Activated naive CD4-positive, alpha-beta T cell treated with anti-CD3 and anti-CD28 coated beads, Interleukin-2, amount 50 U/mL, for 72 hours (primary cell): ENCODE results near the gene NEUROD6. TPM values are rescaled to one million over a fixed set of nuclear protein-coding genes. Genes with fewer than 3 reads are reported as not detected.

Experiments used
- ATAC-seq, 2 donors: fragments of 150-1000 bp; cut with Tn5 transposase; 2 replicates each; pipeline ENCODE4 v1.10.0; 2021; ENCODE audit warnings: mild to moderate bottlenecking in 2 of 2, moderate library complexity in 2 of 2
- DNase-seq, 2 donors: peaks; one replicate each; pipeline ENCODE4 v3.0.0; 2021 to 2022; ENCODE audit warnings: low spot score in 2 of 2
- H3K27ac Mint-ChIP-seq, 2 donors: one replicate each; pipeline ENCODE4 v1.8.0; 2022; ENCODE audit warnings: mild to moderate bottlenecking in 2 of 2, mixed read lengths in 2 of 2
- H3K36me3 Mint-ChIP-seq, 2 donors: one replicate each; pipeline ENCODE4 v1.8.0; 2022; ENCODE audit warnings: mixed read lengths in 2 of 2
- H3K9me3 Mint-ChIP-seq, 2 donors: one replicate each; pipeline ENCODE4 v1.8.0; 2022; ENCODE audit warnings: mixed read lengths in 2 of 2
- total RNA-seq, 2 donors: library from RNA; stranded (reverse); gene quantifications; one replicate each; pipeline ENCODE4 v1.2.3, GENCODE V29; 2022

The NEUROD6 gene
- total RNA-seq, 2 donors from 2014 or later: not detected

DNA sequence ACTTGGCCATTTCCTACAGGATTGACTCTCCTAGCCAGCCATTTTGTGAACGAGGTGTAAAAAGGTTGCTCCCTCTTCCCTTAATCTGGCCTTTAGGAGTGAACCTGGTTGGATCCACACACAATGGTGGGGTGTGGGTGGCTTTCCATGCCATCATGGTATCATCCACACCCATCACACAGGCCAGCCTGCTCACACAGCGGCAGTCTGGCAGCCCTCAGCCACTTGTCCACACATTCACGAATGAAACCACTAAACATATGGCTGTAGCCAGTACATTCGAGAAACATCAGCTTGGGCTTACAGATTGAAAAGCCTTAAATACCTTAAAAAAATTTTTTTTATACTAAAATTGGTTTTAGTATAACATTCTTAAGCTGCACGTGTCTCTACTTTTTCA is 31.9 kb downstream of the NEUROD6 start:
- no peak overlapping the region for H3K27ac Mint-ChIP-seq
- no peak for ATAC-seq
- no peaks in the 10 kb centered on the region for H3K9me3 Mint-ChIP-seq
- no peak for DNase-seq
- H3K36me3 Mint-ChIP-seq: no peaks in the 10 kb centered on the region

DNA sequence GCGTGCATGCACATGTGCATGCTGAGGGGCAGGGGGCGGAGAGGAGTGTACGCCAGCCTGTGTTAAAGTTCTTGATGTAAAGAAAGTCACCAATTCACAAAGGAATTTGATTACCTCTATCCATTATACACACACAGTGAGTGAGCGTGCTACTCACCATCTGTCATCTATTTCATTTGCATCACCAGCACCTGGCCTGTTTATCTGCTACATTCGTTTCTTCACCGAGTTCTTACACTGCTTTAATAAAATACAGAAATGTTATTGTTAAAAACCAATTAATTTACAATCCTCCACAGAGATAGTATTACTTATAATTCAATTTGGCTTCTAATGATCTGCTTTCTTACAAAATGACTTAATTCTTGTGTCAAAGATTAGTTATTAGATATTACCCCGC is 32.6 kb downstream of the NEUROD6 start:
- H3K27ac Mint-ChIP-seq: no peak overlapping the region
- DNase-seq (no peak), ATAC-seq (no peak)
- H3K9me3 Mint-ChIP-seq: no peaks in the 10 kb centered on the region
- H3K36me3 Mint-ChIP-seq: no peaks in the 10 kb centered on the region

DNA sequence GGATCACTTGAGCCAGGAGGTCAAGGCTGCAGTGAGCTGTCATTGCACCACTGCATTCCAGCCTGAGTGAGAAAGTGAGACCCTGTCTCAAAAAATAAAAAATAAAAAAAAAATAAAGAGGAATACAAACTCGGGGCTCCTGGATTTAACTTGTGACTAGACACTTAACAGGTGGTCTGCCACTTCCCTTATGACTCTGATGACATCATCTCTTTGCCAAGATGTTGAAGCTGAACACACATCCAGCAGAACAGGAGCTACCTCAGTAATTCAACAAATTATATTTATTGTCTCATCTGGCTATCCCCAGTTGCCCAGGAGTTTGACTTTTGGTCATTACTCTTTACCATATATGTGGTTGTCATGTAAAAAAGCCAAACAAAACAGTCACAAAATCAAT is 35.3 kb downstream of the NEUROD6 start:
- Mint-ChIP-seq H3K27ac (no peak overlapping the region), H3K36me3 (no peaks in the 10 kb centered on the region), H3K9me3 (no peaks in the 10 kb centered on the region)
- ATAC-seq (no peak), DNase-seq (no peak)

DNA sequence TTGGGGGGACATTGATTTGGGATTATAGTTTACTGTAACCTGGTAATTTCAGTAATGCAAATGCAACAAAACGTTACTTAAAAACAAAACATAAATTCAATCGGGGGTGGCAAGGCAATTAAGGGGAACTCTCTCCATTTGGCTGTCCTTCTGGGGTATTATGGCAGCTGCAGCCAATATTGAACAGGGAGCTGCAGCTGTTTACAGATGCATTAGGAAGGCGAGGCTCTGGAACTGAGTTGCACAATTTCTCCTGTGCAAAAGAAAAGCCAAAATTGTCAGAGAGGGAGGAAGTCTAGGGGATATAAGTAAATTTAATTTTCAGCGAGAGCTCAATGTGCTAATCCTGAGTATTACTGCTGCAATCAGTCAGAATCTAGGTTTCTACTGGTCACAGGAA is 36.1 kb downstream of the NEUROD6 start:
- DNase-seq (no peak), ATAC-seq (no peak)
- Mint-ChIP-seq H3K36me3 (no peaks in the 10 kb centered on the region), H3K27ac (no peak overlapping the region), H3K9me3 (no peaks in the 10 kb centered on the region)

DNA sequence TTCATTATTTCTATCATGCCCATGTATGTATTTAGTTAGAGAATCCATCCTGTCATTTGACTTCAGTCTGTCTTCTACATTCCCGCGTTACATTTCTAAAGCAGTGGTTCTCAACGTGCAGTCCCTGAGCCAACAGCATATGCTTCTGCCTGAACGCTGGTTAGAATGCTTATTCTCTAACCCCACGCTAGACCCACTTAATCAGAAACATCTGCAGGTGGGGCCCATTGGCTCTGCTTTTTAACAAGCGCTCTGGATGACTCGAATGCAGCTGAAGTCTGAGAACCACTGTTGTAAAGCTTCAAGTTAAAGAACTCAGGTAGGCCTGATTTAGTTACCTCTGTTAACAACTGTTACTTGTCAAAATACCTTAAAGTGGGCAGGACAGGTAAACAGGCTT is 38.2 kb downstream of the NEUROD6 start:
- Mint-ChIP-seq H3K27ac (no peak overlapping the region), H3K9me3 (no peaks in the 10 kb centered on the region)
- ATAC-seq: no peak

DNA sequence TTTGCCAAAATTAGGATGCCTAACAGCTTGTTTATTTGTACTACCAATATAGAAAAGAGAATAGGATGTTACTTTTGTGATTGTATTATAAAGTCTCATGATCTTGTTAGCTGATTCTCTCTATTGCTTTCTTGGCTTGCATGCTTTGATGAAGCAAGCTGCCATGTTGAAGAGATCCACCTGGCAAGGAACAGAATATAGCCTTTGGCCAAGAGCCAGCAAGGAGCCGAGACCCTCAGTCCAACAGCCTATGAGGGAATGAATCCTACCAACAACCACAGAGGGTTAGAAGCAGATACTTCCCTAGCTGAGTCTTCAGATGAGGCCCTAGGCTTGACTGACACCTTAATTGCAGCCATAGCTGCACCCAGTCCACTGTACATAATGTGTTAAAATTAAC is 41.2 kb downstream of the NEUROD6 start:
- H3K9me3 Mint-ChIP-seq: peaks cover 0 to 6% of the 10 kb centered on the region in 2 donors
- H3K27ac Mint-ChIP-seq: no peak overlapping the region
- DNase-seq (no peak), ATAC-seq (no peak)
- no peaks in the 10 kb centered on the region for H3K36me3 Mint-ChIP-seq

More for the DNA sequence above, 38.2 kb downstream of the NEUROD6 start:
- DNase-seq: no peak
- H3K36me3 Mint-ChIP-seq: no peaks in the 10 kb centered on the region

DNA sequence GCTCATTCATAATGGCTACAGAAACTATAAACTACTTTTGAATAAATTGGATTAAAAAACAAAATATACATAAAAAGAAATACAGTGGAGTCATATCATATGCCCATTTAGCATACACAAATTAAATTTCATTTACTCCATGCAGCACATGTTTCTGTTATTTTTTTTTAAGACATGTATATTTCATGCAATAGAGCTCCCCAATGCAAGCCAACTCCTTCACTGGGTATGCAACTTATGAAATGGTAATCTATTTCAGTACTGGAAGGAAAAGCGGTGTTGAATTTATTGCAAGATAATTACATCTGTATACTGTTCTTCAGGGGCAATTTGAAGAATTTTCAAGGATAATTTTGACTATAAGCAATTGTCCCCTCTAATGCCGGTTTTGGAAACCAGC is 49.9 kb downstream of the NEUROD6 start:
- Mint-ChIP-seq H3K9me3 (peaks cover 0 to 7% of the 10 kb centered on the region in 2 donors), H3K36me3 (no peaks in the 10 kb centered on the region), H3K27ac (no peak overlapping the region)
- ATAC-seq (no peak), DNase-seq (no peak)

Other genes with a start within 250 kb of the NEUROD6 start
- not detected for gene ITPRID1, start 173.4 kb upstream of the NEUROD6 start, total RNA-seq